ACHN (cell line): ENCODE results near the gene TBC1D22A.

Source experiments
- DNase-seq: peaks from one replicate; pipeline ENCODE4 v3.0.0-alpha.2; 2015
- in situ Hi-C: cut with HindIII; loops from 2 replicates; pipeline ENCODE4 v1.10.0; 2017; ENCODE audit warnings: low sequenced_read_pairs, low pct_ligation_motif_present, low pct_unique_long_range_greater_than_20kb

TBC1D22A gene

GRCh38 chr22:46995501-46996360 lies 233.3 kb downstream of the TBC1D22A start:
- no peak for DNase-seq
- in situ Hi-C loops, result no loop called here

- peak; percentile 33 for DNase-seq
- in situ Hi-C loops, result no loop called here
Measured at GRCh38 chr22:46996595-46997310, 234.3 kb downstream of the TBC1D22A start.

- in situ Hi-C loops, result no loop called here
- DNase-seq, result no peak
Measured at GRCh38 chr22:46997311-46997970, 235.0 kb downstream of the TBC1D22A start.

- in situ Hi-C loops, result no loop called here
- no peak for DNase-seq
Measured at GRCh38 chr22:46998331-46998730, 235.9 kb downstream of the TBC1D22A start.

- in situ Hi-C loops, result no loop called here
- no peak for DNase-seq
Measured at GRCh38 chr22:47000256-47000655, 237.8 kb downstream of the TBC1D22A start.

GRCh38 chr22:47000888-47001287 lies 238.4 kb downstream of the TBC1D22A start:
- in situ Hi-C loops, result no loop called here
- DNase-seq, result no peak

- in situ Hi-C loops, result no loop called here
- DNase-seq, result no peak
Measured at GRCh38 chr22:47001288-47001687, 238.8 kb downstream of the TBC1D22A start.

- in situ Hi-C loops, result no loop called here
- no peak for DNase-seq
Measured at GRCh38 chr22:47002692-47003091, 240.2 kb downstream of the TBC1D22A start.

- no peak for DNase-seq
- in situ Hi-C loops, result no loop called here
Measured at GRCh38 chr22:47005506-47006408, 243.3 kb downstream of the TBC1D22A start.

GRCh38 chr22:47006433-47006832 lies 244.0 kb downstream of the TBC1D22A start:
- DNase-seq, result no peak
- in situ Hi-C loops, result no loop called here

- in situ Hi-C loops, result no loop called here
- no peak for DNase-seq
Measured at GRCh38 chr22:47006869-47007268, 244.4 kb downstream of the TBC1D22A start.

- no peak for DNase-seq
- in situ Hi-C loops, result no loop called here
Measured at GRCh38 chr22:47007496-47007895, 245.0 kb downstream of the TBC1D22A start.

GRCh38 chr22:47008208-47008885 lies 245.9 kb downstream of the TBC1D22A start:
- in situ Hi-C loops, result no loop called here

GRCh38 chr22:47009304-47010101 lies 247.1 kb downstream of the TBC1D22A start:
- in situ Hi-C loops, result no loop called here
- no peak for DNase-seq

More at GRCh38 chr22:47008208-47008885, 245.9 kb downstream of the TBC1D22A start:
- DNase-seq, result no peak

GRCh38 chr22:47010211-47010610 lies 247.8 kb downstream of the TBC1D22A start:
- in situ Hi-C loops, result no loop called here
- DNase-seq, result no peak

GRCh38 chr22:47011131-47011858 lies 248.8 kb downstream of the TBC1D22A start:
- DNase-seq, result no peak
- in situ Hi-C loops, result no loop called here
